GM19438 (cell line): ENCODE measurements around the gene HPN.
"Not testable (repeated sequence)": the region's sequence is repeated elsewhere in the genome, so short reads cannot be mapped to it uniquely, and the experiment has no call there.

ENCODE experiments used
- ATAC-seq: cut with Tn5 transposase; IDR thresholded peaks from one replicate; pipeline ENCODE4 v1.9.1; 2021; ENCODE audit warnings: low read depth; ENCODE audit not compliant: unreplicated experiment

HPN gene

DNA sequence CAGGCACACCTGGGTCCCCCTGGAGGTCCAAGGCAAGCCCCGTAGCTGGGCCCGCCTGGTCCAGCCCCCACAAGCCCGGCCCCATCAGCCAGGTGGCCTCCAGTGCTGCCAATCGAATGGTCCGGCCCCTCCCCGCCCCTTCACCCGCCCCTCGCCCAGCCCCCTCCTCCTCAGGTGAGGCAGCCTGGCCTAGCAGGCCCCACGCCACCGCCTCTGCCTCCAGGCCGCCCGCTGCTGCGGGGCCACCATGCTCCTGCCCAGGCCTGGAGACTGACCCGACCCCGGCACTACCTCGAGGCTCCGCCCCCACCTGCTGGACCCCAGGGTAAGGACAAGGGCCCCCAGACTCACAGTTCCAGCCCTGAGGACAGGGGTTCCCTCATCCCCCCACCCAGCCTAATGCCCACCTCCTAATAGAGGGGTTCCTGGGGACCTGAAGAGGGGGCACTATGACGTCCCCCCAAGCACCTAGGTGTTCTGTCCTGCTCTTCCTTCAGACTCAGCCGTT, at the start of gene HPN:
TSS of gene HPN (plus strand) at position 174 of the 508 bp plus-strand sequence. CDS start 786 bp downstream, outside the sequence.
- no peak for ATAC-seq

- not testable (repeated sequence) for ATAC-seq
Measured at GRCh38 chr19:34992582-34992981, 48.9 kb upstream of the HPN start.

GRCh38 chr19:34994286-34994642, 47.3 kb upstream of the HPN start:
- ATAC-seq, result no peak

- no peak for ATAC-seq
Measured at GRCh38 chr19:34994643-34995541, 46.6 kb upstream of the HPN start.

- no peak for ATAC-seq
Measured at GRCh38 chr19:34995551-34995950, 46.0 kb upstream of the HPN start.

DNA sequence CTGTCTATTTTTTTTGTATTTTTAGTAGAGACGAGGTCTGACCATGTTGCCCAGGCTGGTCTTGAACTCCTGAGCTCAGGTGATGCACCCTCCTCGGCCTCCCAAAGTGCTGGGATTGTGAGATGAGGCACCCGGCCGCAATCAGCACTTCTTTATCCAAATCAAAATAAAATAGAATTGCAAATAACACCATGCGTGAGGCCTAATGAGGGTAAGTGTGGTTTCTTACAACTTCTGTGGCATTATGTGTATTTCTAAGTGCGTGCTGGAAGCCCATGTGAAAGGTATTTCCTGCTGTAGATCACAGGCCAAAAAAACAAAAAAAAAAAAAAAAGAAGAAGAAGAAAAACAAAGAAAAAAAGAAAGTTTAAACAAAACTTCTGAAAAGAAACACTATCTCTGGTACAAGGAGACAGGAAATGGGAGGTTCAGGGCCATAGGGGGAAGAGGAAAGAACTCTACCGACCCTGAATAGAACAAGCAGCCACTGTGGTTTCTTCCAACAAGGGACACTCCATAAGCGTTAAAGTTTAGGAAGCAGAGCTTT, 44.4 kb upstream of the HPN start:
- ATAC-seq, result no peak

GRCh38 chr19:34998224-34998623, 43.3 kb upstream of the HPN start:
- not testable (repeated sequence) for ATAC-seq

GRCh38 chr19:34998777-34999497, 42.6 kb upstream of the HPN start:
- ATAC-seq, result no peak

DNA sequence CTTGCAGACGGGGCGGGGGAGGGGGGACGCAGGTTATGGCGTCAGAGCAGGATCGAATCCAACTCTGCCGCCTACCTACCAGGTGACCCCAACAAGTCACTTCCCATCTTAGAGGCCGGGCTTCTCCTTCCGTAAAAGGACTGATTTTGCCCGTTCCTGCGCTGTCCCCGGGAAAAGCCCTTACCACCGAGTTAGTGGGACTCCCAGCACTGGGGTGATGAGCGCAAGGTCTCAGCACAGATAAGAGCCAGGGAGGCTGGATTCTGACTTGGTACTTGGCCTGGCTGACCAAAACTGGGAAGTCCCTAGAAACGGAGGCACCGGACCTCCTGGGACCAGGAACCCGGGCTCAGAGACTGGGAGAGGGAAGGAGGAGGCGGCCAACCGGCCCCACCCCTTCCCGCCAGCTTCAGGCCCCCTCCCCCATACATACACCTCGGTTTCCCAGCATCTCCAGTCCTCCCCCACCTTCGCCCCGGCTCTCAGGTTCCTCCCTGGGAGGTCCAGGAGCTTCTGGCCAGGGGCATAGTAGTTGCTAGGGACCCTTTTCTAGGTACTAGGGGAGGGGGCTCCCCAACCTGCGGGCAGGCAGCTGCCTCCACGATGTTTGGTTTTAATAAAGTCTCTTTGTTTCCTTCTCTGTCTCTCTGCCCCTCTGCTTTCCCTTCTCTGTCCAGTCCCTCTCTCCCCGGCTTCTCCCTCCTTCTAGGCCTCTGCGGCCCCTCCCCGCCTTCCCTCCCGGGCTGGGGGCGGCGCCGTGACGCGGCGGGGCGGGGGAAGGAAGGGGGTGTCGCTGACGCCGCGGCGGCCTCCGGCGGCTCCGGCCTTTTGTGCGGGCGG, 41.8 kb upstream of the HPN start, which contains the start of gene GRAMD1A:
TSS of gene GRAMD1A (plus strand) at position 826 of the 840 bp plus-strand sequence. CDS start 156 bp downstream, outside the sequence.
- ATAC-seq, result peak; percentile 58

- no peak for ATAC-seq
Measured at GRCh38 chr19:35000338-35000646, 41.2 kb upstream of the HPN start.

DNA sequence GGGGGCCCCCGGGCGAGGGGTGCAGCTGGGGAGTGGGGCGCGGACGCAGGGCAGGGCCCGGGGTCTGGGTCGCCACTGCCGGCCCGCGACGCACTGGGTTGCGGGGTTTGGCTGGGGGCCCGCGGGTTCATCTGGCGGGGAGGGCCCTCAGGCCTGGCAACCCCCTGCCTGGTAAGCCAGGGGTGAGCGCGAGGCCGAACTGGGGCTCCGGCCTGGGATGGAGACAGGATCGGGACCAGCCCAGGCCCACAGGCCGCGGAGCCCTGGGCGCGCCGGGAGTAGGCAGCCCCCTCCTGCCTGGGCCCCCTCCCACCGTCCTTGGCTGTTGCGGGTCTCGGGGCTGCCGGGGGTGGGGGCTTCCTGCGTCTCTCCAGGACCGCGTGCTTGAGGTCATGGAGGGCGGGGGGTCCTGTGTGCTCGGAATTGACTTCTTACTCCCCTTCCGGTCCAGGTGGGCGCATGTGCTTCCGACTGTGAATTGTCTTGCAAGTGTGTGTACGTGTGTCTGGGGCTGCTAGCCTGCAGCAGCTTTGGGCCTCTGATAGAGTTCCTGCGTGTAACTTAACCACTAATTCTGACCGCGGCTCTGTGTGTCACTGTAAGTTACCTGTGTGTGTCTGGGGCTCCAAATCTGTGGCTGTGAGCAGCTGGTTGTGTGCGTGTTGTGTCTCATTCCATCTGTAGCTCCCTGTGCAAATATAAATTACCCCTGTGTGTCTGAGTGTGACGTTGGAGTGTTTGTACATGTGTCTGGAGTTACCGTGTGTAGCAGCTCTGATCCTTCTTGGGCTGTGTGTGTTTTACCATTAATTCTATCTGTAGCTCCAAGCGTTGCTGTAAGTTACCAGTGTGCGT, 40.6 kb upstream of the HPN start:
- ATAC-seq, result no peak

DNA sequence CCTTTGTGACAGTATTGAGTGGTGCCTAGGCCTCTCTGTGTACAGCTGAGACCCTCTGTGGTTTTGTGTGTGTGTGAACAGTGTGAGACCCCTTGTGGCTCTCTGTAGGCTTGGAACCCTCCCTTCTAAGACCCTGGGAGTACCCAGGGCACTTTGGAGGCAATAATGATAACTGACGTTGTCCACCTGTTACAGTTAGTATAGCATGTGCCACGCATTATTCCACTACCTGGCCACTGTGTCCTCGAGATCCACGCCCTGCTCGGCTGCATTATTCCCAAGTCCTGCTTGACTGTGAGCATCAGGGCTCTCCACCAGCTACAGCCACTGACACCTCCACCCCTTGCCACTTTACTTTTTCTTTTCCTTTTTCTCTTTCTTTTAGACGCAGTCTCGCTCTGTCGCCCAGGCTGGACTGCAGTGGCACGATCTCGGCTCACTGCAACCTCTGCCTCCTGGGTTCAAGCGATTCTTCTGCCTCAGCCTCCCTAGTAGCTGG, 39.4 kb upstream of the HPN start:
- ATAC-seq, result no peak

DNA sequence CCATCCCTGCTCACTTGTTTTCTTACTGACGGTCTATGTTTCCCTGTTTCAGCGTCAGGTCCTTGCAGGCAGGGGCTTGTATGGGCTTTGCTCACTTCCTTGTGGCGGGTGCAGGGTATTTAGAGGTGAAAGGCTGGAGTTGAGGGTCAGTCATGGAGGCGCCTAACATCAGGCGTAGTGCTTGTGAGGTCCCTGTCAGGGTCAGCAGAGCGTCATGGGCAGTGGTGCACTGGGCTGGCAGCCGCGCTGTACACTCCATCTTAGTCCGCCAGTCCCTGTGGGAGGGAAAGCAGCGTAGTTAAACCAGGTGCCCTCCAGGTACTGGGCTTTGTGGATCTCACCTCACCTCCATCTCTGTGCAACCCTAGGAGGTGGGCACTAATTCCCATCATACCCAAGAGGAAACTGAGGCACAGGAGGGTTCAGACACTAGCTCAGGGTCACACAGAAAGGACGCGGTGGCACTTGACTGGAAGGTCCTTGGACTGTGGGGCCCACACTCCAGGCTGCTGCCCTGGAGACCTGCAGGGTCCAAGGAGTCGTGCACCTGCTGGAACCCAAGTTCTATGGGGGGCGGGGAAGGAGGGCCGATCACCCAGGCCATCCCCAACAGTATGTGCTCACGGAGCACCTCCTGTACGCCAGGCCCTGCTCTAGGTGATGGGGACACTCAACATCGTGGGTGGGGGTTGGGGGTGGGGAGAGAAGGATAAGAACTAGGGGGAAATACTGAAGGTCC, 36.8 kb upstream of the HPN start:
- ATAC-seq, result no peak

DNA sequence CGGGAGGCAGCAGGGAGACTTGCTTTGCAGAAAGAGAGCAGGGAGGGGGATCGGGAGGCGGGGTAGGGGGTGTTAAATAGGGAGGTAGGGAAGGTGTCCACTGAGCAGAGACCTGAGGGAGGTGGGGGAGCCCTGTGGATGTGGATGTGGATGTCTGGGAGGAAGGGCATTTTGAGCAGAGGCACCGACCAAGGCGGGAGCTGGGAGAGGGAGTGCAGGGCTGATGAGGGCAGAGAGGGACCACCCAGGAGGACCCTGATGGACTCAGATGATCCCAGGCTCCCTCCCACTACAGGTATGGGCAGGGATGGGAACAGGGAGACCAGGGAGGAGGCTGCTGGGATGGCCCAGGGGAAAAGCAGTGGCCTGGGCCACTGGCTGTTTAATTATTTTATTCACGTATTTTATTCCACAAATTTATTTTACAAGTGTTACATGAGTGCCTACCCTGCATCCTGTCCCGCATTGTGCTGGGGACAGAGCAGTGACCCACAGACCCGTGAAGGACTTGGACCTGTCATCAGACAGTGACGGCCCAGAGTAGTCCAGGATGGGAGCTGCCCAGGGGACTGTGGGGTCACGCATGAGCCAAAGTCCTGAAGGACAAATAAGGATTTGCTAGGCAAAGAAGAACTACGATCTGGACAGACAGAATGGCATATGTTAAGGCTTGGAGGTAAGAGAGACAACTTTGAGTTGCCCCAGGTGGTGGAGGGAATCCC, 36.1 kb upstream of the HPN start:
- no peak for ATAC-seq

- ATAC-seq, result not testable (repeated sequence)
Measured at GRCh38 chr19:35006007-35006341, 35.5 kb upstream of the HPN start.

DNA sequence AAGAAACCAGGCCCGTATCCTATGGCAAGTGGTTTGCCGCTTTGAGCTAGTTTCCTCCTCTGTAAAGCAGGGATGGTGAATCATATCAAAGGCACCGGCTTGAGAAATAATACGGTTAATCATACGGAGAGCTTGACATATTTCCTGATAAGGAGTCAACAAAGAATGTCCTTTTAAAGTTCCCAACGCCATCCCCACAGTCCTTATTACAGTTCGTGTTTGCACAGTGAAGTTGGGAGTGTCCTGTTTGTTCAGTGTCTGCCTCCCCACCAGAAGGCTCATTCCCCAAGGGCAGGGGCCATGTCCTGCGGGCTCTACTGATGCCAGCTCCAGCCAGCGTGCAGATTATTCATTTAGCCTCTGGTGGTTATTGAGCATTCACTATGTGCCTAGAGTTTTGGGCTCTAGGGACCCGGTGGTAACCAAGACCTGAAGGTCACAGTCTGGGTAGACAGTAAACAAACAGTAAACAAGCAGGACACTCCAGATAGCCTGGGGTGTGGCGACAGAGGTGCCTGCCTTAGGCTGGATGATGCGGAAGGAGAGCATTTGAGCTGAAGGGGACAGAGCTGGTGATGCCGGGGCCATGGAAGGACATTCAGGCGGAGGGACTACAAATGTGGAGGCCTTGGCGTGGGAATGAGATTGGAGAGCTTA, 35.1 kb upstream of the HPN start:
- no peak for ATAC-seq

GRCh38 chr19:35006999-35007365, 34.5 kb upstream of the HPN start:
- ATAC-seq, result no peak

DNA sequence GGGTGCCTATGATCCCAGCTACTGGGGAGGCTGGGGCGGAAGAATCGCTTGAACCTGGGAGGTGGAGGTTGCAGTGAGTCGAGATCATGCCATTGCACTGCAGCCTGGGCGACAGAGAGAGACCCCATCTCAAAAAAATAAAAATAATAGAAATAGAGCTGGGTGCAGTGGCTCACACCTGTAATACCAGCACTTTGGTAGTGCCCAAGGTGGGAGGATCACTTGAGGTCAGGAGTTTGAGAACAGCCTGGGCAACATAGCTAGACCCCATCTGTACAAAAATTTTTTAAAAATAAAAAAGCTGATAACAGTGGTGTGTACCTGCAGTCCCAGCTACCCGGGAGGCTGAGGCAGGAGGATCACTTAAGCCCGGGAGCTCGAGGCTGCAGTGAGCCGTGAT, 34.1 kb upstream of the HPN start:
- not testable (repeated sequence) for ATAC-seq
